Ovary (tissue), 3 donors: ENCODE data around the gene RANBP6.

Experiments
- CTCF ChIP-seq, 3 donors: fragments of 450-650 bp in 2 of 3; fragments of 200-600 bp in 1 of 3; IDR thresholded peaks; one replicate each; pipeline versions ENCODE4 v1.5.1 to v1.8.0; 2016 to 2022; ENCODE audit warnings: antibody characterized with exemption in 3 of 3, mild to moderate bottlenecking in 1 of 3
- POLR2A ChIP-seq: fragments of 450-650 bp; IDR thresholded peaks from one replicate; pipeline ENCODE4 v1.6.1; 2017; ENCODE audit warnings: antibody characterized with exemption, mild to moderate bottlenecking, moderate library complexity
- donor health status: DM: no; HTN: no; CAD: no.

- TF ChIP-seq POLR2A: no peak
- TF ChIP-seq CTCF (IDR thresholded peaks at IDR 0.05): no peak
Observed at GRCh38 chr9:5976674-5977397, 38.6 kb downstream of the RANBP6 start.
